ENCODE results near the gene CHRNA5. TPM values are rescaled to one million over a fixed set of nuclear protein-coding genes. Genes with fewer than 3 reads are reported as not detected.

The CHRNA5 gene
- total RNA-seq, 1 donor from 2014 or later: not detected

DNA sequence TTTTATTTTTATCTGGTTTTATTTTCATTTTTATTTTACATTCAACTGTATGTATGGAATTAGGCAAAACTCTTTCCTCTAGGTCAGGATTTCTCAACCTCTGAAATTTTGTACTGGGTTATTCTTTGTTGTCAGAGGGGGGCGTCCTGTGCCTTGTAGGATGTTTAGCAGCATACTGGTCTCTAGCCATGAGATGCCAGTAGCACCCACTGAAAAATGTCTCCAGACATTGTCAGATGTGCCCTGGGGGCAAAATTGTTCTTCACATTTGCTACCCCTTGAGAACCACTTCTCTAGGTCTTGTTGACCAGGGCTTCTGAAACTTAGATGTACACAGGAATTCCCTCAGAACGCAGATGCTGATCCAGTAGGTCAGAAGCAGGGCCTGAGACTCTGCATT lies 5.4 kb downstream of the CHRNA5 start:
- intact Hi-C loops (cut with DNase I): no loop called here
- no peaks in the 10 kb centered on the region for H3K9me3 ChIP-seq
- H3K4me3 ChIP-seq: no peak overlapping the region
- no peaks in the 10 kb centered on the region for H3K27me3 ChIP-seq
- no peak for DNase-seq (ENCODE audit: low spot score in 2 of 2)
- H3K36me3 ChIP-seq: no peaks in the 10 kb centered on the region
- TF ChIP-seq, protein P1, sequence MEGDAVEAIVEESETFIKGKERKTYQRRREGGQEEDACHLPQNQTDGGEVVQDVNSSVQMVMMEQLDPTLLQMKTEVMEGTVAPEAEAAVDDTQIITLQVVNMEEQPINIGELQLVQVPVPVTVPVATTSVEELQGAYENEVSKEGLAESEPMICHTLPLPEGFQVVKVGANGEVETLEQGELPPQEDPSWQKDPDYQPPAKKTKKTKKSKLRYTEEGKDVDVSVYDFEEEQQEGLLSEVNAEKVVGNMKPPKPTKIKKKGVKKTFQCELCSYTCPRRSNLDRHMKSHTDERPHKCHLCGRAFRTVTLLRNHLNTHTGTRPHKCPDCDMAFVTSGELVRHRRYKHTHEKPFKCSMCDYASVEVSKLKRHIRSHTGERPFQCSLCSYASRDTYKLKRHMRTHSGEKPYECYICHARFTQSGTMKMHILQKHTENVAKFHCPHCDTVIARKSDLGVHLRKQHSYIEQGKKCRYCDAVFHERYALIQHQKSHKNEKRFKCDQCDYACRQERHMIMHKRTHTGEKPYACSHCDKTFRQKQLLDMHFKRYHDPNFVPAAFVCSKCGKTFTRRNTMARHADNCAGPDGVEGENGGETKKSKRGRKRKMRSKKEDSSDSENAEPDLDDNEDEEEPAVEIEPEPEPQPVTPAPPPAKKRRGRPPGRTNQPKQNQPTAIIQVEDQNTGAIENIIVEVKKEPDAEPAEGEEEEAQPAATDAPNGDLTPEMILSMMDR (IDR thresholded peaks at IDR 0.05): no peak
- H3K4me1 ChIP-seq: peaks cover 6 to 7% of the 10 kb centered on the region in 2 donors
- no peak overlapping the region for H3K27ac ChIP-seq

DNA sequence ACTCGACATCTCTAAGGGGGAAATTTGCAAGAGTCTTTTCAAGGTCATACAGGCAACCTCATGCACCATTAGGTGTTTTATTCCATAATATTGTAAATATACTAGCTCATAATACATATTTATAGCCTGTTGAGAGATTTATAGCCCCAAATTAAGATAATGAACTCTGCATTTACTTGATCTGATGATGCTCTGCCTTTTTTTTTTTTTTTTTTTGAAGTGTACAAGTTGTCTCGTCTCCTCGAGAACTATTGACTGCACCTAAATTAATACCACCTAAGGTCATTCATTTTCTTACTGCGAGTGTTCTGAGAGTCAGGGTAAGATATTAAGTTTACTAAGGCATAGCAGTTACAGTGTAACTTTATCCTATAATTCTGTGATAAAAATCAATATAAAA lies 6.1 kb downstream of the CHRNA5 start:
- peaks cover under 1 to 1% of the 10 kb centered on the region in 2 donors for H3K4me1 ChIP-seq
- no peaks in the 10 kb centered on the region for H3K27me3 ChIP-seq
- no peaks in the 10 kb centered on the region for H3K9me3 ChIP-seq
- intact Hi-C loops (cut with DNase I): no loop called here
- TF ChIP-seq, protein P1 (IDR thresholded peaks at IDR 0.05): no peak
- no peak for DNase-seq (ENCODE audit: low spot score in 2 of 2)
- no peaks in the 10 kb centered on the region for H3K36me3 ChIP-seq
- H3K4me3 ChIP-seq: no peak overlapping the region
- H3K27ac ChIP-seq: no peak overlapping the region

DNA sequence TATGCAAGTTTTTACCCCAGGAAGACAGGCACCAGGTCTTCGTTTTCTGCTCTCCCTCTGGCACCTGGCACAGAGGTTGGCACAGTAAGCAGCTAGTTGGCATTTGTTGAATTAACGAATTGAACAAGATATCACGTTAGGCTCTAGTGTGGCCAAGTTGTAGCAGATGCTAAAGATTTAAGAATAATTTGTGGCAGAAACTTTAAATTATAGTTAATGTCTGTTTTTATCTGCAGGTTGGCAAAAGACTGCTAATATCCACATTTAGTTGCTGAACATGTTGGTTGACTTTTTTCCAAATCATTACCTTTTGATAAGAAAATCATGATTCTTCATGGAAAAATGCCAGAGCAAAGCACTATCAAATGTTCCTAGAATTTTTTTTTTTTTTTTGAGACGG lies 8.1 kb downstream of the CHRNA5 start:
- Histone ChIP-seq H3K27ac (no peak overlapping the region), H3K4me1 (no peaks in the 10 kb centered on the region), H3K27me3 (no peaks in the 10 kb centered on the region), H3K4me3 (no peak overlapping the region), H3K9me3 (no peaks in the 10 kb centered on the region), H3K36me3 (no peaks in the 10 kb centered on the region)
- TF ChIP-seq, protein P1 (IDR thresholded peaks at IDR 0.05): no peak
- intact Hi-C loops (cut with DNase I): no loop called here
- DNase-seq (ENCODE audit: low spot score in 2 of 2): no peak

GRCh38 chr15:78574944-78575343 lies 9.6 kb downstream of the CHRNA5 start:
- Histone ChIP-seq H3K4me3 (no peak overlapping the region), H3K27me3 (no peaks in the 10 kb centered on the region), H3K4me1 (no peaks in the 10 kb centered on the region), H3K36me3 (no peaks in the 10 kb centered on the region), H3K27ac (no peak overlapping the region), H3K9me3 (no peaks in the 10 kb centered on the region)
- DNase-seq (ENCODE audit: low spot score in 2 of 2): no peak
- intact Hi-C loops (cut with DNase I): no loop called here
- TF ChIP-seq, protein P1 (IDR thresholded peaks at IDR 0.05): no peak

DNA sequence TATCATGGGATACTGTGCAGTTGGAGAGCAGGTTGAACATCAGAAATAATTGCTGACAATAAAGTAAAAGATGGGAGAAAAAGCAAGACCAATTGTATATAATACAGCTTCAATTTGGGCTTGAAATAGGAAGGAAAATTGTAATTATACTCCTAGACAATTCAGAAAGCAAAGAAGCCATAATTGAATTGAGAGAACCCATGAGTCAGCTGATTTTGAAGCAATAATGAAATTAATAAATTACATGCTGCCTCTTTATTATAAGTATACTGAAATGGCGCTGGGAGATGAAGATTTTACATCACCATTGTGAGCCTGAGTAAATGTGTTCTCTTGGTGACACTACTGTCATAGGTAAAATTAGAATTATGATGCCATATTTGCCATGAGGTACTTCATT lies 32.3 kb downstream of the CHRNA5 start:
- Histone ChIP-seq H3K4me3 (no peak overlapping the region), H3K4me1 (no peaks in the 10 kb centered on the region), H3K36me3 (no peaks in the 10 kb centered on the region), H3K9me3 (no peaks in the 10 kb centered on the region), H3K27ac (no peak overlapping the region), H3K27me3 (no peaks in the 10 kb centered on the region)
- no peak for DNase-seq (ENCODE audit: low spot score in 2 of 2)
- intact Hi-C loops (cut with DNase I): no loop called here
- TF ChIP-seq, protein P1 (IDR thresholded peaks at IDR 0.05): no peak

DNA sequence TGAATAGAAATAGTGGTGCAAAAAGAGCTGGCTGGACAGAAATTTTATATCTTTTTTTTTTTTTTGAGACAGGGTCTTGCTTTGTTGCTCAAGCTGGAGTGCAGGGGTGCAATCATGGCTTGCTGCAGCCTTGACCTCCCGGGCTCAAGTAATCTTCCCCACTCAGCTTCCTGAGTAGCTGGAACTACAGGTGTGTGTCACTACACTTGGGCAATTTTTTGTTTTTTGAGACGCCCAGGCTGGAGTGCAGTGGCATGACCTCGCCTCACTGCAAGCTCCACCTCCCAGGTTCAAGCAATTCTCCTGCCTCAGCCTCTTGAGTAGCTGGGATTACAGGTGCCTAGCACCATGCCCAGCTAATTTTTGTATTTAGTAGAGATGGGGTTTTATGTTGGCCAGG lies 33.0 kb downstream of the CHRNA5 start:
- Histone ChIP-seq H3K27me3 (no peaks in the 10 kb centered on the region), H3K4me3 (no peak overlapping the region), H3K36me3 (no peaks in the 10 kb centered on the region), H3K27ac (no peak overlapping the region), H3K4me1 (no peaks in the 10 kb centered on the region), H3K9me3 (no peaks in the 10 kb centered on the region)
- TF ChIP-seq, protein P1 (IDR thresholded peaks at IDR 0.05): no peak
- no peak for DNase-seq (ENCODE audit: low spot score in 2 of 2)
- intact Hi-C loops (cut with DNase I): no loop called here

Data from ascending aorta (tissue), 2 donors.